Astrocyte of the spinal cord (primary cell): Measurements from ENCODE around the gene RASD2.
A peak's percentile ranks its signal among the peaks of the same experiment; 100 is the strongest.

Experiments
- DNase-seq: peaks from one replicate; pipeline ENCODE4 v3.0.0; 2011; ENCODE audit warnings: low read depth, low spot score
- H3K4me3 ChIP-seq: 2 replicates; pipeline ENCODE4 v1.5.1; 2011; ENCODE audit warnings: low read depth, mild to moderate bottlenecking, low read length, moderate library complexity
- in situ Hi-C: cut with HindIII; loops from 2 replicates; pipeline ENCODE4 v1.10.0; 2017; ENCODE audit warnings: low sequenced_read_pairs
- TF ChIP-seq, protein P1 (sequence below): IDR thresholded peaks from 2 replicates; pipeline ENCODE4 v1.5.1; 2012; ENCODE audit warnings: low read depth, mild to moderate bottlenecking, low read length, inconsistent platforms

The RASD2 gene

DNA sequence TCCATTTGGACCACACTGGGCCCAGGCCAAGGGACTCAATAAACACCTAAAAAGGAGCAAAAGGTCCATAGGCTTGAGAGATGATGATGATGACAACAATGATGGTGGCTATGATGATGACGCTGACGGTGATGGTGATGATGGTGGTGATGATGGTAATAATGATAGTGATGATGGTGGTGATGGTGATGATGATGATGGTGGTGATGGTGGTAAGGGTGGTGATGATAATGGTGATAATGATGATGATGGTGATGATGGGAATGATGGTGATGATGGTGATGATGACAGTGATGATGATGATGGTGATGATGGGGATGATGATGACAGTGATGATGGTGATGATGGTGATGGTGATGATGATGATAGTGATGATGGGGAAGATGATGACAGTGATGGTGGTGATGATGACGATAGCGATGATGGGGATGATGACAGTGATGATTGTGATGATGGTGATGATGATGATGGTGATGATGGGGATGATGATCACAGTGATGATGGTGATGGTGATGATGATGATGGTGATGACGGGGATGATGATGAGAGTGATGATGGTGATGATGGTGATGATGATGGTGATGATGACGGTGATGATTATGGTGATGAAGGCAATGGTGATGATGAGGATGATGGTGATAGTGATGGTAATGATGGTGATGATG lies 7.1 kb upstream of the RASD2 start:
- no peak for DNase-seq
- TF ChIP-seq, protein P1, sequence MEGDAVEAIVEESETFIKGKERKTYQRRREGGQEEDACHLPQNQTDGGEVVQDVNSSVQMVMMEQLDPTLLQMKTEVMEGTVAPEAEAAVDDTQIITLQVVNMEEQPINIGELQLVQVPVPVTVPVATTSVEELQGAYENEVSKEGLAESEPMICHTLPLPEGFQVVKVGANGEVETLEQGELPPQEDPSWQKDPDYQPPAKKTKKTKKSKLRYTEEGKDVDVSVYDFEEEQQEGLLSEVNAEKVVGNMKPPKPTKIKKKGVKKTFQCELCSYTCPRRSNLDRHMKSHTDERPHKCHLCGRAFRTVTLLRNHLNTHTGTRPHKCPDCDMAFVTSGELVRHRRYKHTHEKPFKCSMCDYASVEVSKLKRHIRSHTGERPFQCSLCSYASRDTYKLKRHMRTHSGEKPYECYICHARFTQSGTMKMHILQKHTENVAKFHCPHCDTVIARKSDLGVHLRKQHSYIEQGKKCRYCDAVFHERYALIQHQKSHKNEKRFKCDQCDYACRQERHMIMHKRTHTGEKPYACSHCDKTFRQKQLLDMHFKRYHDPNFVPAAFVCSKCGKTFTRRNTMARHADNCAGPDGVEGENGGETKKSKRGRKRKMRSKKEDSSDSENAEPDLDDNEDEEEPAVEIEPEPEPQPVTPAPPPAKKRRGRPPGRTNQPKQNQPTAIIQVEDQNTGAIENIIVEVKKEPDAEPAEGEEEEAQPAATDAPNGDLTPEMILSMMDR: no peak
- in situ Hi-C loops: no loop called here
- no peak overlapping the region for H3K4me3 ChIP-seq

DNA sequence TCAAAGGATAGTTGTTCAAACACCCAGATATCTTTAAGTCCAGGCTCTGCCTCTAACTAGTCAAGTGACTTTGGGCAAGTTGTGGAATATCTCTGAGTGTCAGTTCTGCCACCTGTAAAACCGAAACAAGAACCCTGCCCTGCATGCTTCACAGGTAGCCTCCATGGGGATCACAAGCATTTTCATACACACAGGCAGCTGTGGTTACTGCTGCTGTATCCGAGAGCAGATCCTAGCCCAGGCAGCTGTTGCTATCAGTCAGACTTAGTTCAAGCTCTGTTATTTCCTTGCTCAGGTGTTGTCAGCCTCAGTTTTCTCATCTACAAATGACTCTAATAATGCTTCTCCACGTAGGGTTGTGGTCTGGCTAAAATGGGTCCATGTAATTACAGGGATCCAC lies 6.5 kb upstream of the RASD2 start:
- no peak for DNase-seq
- no peak overlapping the region for H3K4me3 ChIP-seq
- in situ Hi-C loops: no loop called here
- TF ChIP-seq, protein P1: no peak

DNA sequence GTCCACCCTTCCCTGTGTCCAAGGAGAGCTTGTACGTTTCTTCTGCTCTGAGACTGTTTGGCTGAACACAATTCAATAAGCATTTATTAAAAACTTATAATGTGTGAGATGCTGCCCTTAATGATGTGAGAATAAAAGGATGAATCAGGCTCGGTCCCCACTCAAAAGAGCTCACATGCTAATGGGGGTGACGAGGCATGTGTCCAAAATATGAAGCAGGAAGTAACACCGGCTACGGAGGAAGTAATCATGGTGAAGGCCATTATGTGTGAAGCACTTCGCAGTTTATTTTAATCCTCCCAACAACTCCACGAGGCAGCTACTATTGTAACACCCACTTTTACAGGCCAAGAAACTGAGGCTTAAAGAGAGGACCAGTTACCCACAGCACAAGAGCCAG lies 3.4 kb upstream of the RASD2 start:
- DNase-seq: no peak
- in situ Hi-C loops: no loop called here
- no peak overlapping the region for H3K4me3 ChIP-seq
- TF ChIP-seq, protein P1: no peak

DNA sequence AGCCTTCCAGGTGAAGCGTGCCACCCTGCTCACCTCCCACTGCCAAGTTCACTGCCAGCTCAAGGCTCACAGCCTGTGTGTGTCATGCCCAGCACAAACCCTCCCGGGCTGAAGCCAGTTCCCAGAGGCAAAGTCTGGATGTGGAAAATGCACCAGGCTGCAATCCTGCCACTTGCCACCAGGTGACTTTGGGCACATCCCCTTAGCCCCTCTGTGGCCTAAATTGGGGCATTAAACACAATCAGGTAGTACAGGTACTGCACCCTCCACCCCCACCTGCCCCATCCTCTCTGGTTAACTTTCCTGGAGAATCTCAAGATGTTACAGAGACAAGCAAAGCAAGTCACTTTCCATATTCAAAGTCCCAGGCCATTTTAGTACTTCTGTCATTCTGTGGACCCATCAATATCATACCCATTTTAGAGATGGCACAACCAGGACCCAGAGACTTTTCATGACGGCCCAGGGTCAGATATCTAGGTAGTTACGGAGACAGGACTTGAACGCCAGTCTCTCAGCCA lies 1.8 kb upstream of the RASD2 start:
- no peak for DNase-seq
- in situ Hi-C loops: no loop called here
- no peak overlapping the region for H3K4me3 ChIP-seq
- TF ChIP-seq, protein P1: peak; percentile 68

DNA sequence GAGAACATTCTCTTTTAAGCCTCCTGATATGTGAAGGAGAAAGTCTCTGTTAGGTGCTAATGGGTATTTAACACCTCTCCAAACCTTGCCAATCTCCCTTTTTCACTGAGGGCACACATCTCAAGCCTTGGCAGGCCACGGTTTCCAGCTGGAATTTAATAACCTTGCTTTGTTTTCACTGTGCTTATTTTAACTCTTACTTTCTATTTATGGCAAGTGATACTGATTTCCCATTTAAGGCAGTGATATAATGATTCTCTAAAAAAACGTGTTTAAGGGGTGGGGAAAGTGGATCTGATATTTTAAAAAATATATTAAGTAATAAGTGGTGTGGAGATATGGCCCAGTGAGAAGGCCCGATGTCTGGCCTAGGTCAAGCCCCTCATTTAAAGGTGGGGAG lies 1.1 kb upstream of the RASD2 start:
- DNase-seq: no peak
- H3K4me3 ChIP-seq: no peak overlapping the region
- TF ChIP-seq, protein P1: no peak

DNA sequence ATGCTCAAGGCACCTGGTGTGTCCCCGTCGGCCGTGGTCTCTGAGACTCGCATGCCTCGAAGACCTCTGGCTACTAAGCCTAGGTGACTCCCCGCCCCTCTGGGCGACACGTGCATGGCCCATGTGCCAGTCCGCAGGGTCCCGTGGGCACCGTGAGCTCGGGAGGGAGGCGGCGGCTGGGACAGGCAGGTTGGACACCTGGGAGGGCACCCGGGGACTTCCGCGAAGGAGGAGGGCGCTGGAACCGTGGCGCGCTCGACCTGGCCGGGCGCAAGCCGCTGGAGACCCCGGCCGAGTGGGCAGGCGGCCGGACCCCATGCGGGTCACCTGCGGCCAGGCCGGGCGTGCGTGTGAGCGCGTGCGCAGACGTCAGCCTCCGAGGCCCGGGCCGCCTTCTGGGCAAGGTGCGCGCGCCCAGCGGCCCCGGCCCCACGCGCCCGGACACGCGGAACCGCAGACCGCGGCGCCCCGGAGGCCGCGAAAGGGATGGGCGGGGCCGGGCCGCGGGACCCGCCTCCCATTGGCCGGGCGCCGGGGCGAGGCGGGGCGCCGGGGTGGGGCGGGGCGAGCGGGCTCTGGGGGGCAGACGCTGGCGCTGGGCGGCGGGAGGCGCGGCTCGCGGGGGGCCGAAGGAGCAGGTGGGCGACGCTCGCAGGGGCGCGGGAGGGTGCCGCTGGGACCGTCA lies 579 bp upstream of the RASD2 start:
- TF ChIP-seq, protein P1: no peak
- in situ Hi-C loops: no loop called here
- no peak for DNase-seq
- peak overlapping the region; percentile 32 for H3K4me3 ChIP-seq

More for the DNA sequence above, 1.1 kb upstream of the RASD2 start:
- in situ Hi-C loops: no loop called here
